ENCODE results near the gene GNA15.
"Not testable (repeated sequence)": the region's sequence is repeated elsewhere in the genome, so short reads cannot be mapped to it uniquely, and the experiment has no call there.

The GNA15 gene

GRCh38 chr19:3150739-3151329 lies 15.0 kb downstream of the GNA15 start:
- FAIRE-seq, result no peak

- FAIRE-seq, result no peak
Measured at GRCh38 chr19:3151563-3152418, 16.0 kb downstream of the GNA15 start.

- FAIRE-seq, result no peak
Measured at GRCh38 chr19:3152419-3152780, 16.6 kb downstream of the GNA15 start.

- FAIRE-seq, result no peak
Measured at GRCh38 chr19:3153286-3154230, 17.7 kb downstream of the GNA15 start.

- not testable (repeated sequence) for FAIRE-seq
Measured at GRCh38 chr19:3154447-3154846, 18.6 kb downstream of the GNA15 start.

GRCh38 chr19:3154957-3155736 lies 19.3 kb downstream of the GNA15 start:
- FAIRE-seq, result no peak

- FAIRE-seq, result no peak
Measured at GRCh38 chr19:3157096-3157845, 21.4 kb downstream of the GNA15 start.

GRCh38 chr19:3159565-3159964 lies 23.7 kb downstream of the GNA15 start:
- no peak for FAIRE-seq

- FAIRE-seq, result no peak
Measured at GRCh38 chr19:3160219-3160618, 24.4 kb downstream of the GNA15 start.

GRCh38 chr19:3161453-3161852 lies 25.6 kb downstream of the GNA15 start:
- no peak for FAIRE-seq

- FAIRE-seq, result no peak
Measured at GRCh38 chr19:3162418-3163229, 26.8 kb downstream of the GNA15 start.

- FAIRE-seq, result no peak
Measured at GRCh38 chr19:3163230-3163886, 27.5 kb downstream of the GNA15 start.

- no peak for FAIRE-seq
Measured at GRCh38 chr19:3163943-3164342, 28.1 kb downstream of the GNA15 start.

GRCh38 chr19:3167533-3168272 lies 31.9 kb downstream of the GNA15 start:
- no peak for FAIRE-seq

GRCh38 chr19:3171894-3172672 lies 36.2 kb downstream of the GNA15 start:
- FAIRE-seq, result no peak

GRCh38 chr19:3172673-3173000 lies 36.8 kb downstream of the GNA15 start:
- not testable (repeated sequence) for FAIRE-seq

GRCh38 chr19:3175781-3176714 lies 40.2 kb downstream of the GNA15 start:
- FAIRE-seq, result no peak

Data from endometrium (tissue), 2 donors.